UCSD-AML1 (cell line): ENCODE measurements around the gene ATP6V0C.
"Not testable (repeated sequence)": the region's sequence is repeated elsewhere in the genome, so short reads cannot be mapped to it uniquely, and the experiment has no call there.

ENCODE experiments used
- DNase-seq: peaks from one replicate; lab custom pipeline; 2025; ENCODE audit not compliant: unreplicated experiment; lab: John Stamatoyannopoulos, UW

Gene ATP6V0C

GRCh38 chr16:2527071-2527783, 13.5 kb downstream of the ATP6V0C start:
- no peak for DNase-seq

DNA sequence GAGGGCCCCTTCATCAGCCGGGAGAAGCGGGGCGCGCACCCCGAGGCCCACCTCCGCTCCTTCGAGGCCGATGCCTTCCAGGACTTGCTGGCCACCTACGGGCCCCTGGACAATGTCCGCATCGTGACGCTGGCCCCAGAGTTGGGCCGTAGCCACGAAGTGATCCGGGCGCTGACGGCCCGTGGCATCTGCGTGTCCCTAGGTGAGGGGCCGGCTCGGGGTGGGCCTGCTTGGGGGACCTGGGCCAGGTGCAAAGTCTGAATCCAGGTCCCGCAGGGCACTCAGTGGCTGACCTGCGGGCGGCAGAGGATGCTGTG, 14.0 kb downstream of the ATP6V0C start:
- no peak for DNase-seq

DNA sequence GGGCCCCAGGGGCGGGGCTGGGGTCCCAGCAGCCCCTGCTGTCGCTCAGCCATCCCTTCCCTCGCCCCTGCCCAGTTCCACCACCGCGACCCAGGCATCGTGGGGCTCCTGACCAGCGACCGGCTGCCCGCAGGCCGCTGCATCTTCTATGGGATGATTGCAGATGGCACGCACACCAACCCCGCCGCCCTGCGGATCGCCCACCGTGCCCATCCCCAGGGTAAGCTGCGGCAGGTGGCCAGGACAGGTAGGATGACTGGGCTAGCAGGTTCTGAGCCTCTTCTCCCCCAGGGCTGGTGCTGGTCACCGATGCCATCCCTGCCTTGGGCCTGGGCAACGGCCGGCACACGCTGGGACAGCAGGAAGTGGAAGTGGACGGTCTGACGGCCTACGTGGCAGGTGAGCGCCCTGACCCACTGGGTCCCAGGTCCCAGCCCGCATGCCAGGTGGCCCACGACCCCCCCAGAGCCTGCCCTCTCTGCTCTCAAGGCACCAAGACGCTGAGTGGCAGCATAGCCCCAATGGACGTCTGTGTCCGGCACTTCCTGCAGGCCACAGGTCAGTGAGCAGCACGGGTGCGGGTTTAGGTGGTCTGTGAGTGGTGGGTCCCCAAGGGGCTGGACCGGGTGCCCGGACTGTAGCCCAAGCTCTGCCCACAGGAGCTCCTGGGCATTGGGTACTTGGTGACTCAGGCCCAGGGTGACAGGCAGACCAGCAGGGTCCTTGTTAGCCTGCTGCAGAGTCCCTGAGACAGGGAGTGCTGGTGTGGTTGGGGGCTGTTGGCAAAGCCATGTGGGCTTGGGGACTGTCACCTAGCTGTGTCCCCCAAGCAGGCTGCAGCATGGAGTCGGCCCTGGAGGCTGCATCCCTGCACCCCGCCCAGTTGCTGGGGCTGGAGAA, 14.7 kb downstream of the ATP6V0C start:
- DNase-seq: no peak

DNA sequence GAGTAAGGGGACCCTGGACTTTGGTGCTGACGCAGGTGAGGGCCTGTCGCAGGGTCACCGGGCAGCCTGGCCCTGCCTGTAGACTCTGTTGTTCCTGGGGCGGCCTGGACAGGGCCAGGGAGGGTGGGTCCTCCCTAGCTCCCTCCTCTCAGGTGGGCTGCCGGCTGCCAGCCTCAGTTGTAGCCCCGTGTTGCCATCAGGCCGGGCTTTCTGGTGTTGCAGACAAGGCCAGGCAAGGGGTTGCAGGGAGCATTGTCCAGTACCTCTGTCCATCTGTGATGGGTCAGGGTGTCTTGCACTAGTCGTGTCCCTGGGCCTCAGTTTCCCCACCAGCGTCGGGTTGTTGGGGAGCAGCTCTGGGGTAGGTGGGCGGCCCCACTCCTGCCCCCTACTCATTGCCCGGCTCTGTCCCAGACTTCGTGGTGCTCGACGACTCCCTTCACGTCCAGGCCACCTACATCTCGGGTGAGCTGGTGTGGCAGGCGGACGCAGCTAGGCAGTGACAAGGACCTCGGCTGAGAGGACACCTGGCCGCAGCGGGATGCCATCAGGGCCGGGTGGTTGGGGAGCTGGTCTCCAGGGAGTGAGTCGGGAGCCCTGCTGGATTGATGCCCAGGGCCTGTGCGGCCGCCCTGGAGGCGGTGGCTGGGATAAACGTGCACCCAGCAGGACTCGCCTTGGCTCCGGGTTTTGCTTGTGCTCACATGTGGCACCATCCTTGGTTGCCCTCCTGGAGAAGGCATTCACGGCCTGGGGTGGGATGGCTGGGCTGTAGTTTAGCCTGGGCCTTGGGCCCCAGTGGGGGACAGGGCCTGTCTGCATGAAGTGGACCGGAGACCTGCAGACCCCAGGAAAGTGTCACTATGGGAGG, 15.5 kb downstream of the ATP6V0C start:
- DNase-seq: no peak

DNA sequence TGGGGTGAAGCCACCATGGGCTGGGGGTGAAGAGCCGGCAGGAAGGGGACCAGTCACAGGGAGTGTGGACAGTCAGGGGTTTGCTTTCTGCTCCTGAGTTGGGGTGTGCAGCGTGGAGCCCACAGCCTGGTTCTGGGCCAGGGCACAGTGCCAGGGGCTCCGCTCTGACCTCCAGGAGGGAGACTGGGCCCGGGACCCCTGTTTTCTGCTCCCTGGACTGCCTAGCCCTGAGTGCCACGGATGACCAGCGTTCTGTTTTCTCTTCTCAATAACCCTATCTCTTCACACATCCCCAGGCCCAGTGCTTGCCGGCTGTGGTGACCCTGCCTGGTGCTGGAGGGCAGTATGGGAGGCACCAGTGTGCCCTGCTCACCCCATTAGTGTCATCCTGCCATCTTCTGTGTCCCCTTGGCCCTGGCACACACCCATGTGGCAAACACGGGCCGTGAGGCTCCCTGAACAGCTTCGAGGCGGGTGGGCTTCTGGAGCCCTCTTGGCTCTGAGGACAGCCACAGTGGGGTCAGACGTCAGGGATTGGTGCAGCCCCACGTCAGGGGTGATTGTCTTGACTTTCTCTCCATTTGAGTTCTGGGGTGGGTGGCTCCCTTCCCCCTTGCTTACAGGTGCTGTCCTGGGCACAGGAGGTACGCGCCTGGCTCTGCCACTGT, 16.3 kb downstream of the ATP6V0C start:
- DNase-seq: no peak

DNA sequence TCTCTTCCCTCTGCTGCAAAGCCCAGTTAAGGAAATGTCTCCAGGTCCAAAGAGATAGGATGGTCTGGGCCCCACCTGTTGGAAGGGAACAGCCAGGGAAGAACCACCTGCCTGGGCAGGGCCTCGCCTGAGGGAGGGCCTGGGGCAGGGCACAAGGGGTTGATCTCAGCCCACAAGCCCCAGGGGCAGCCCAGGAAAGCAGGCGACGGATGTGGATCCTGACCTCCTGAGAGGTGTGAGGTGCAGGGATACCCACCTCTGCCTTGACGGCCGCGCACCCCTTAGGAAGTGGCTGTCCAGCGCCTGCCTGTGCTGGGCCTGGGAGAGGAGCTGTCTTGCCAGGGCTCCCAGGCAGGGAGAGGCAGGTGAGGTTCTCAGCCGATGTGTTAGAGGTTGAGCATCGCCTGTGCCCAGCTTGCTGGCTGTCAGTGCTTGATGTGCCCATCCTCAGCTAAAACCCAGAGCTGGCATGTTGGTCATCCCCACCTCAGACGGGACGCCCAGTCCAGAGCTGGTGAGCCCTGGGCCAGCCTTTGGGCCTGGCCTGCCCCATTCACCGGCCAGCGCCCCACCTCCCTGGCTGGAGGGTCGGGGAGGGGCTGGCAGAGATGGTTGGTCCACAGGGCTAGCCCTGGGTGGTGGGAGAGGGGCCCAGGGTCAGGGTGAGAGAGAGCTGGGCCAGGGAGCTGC, 17.0 kb downstream of the ATP6V0C start:
- no peak for DNase-seq

GRCh38 chr16:2531371-2531695, 17.6 kb downstream of the ATP6V0C start, which contains the start of gene CEMP1:
TSS of gene CEMP1 (minus strand) at chr16:2531408. CDS start at chr16:2531073, 335 bp downstream.
- DNase-seq: no peak

DNA sequence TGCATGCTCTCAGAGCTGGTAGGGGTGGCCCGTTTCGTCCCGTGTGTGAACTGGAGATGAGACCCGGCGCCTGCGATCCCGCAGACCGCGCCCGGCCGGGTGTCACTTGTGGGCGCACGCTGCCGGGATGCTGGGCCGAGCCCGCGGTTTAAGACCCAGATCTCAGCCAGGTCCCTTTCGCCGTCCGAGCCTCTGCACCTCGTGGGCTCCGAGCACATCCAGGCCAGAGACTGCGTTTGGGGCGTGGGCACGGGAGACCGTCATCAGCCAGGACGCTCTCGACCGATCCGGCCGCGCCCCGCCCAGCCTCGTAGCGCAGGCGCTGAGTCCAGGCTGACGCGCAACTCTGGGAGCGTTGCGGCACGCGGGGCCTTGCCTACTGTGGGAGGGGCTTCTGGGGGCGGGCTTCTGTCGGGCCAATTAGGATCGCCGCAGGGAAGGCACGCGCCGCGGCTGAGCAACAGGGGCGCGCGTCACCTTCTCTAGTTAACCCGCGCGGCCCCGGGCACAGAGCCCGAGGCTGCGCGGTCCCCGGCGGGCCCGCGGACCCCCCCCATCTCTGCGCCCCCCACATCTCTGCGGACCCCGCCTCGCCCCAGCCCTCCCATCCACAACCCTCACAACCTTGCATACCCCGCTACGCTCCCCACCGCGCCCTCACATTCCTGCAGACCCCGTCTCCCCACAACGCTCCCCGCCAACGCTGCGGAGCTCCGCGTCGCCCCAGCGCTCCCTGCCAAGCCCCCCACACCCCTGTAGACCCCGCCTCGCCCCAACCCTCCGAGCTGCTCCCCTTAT, 18.1 kb downstream of the ATP6V0C start:
- DNase-seq: peak; percentile 97

DNA sequence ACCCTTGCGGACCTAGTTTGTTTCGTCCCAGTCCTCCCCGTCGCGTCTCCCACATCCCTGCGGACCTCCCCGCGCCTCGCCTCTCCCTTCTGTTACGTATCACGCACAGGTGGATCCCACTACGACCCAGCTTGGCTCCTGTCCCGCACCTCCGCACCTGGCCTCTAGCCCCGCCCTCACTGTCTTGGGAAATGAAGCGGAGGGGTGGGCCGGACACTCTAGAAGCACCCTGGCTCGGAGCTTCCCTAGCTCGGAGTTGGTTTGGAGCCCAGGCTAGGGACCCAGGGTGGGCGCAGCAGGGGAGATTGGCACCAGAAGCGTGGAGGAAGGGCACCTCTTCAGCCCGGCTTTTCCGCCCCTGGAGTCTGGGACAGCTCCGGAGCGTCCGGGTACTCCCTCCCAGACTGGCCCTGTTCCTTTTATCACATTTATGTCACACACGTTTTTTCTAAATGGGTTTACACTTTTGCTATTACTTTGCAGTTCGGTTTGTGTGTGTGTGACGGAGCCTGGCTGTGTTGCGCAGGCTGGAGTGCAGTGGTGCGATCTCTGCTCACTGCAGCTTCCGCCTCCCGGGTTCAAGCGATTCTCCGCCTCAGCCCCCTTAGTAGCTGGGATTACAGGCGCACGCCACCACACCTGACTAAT, 18.9 kb downstream of the ATP6V0C start:
- DNase-seq: peak; percentile 42

DNA sequence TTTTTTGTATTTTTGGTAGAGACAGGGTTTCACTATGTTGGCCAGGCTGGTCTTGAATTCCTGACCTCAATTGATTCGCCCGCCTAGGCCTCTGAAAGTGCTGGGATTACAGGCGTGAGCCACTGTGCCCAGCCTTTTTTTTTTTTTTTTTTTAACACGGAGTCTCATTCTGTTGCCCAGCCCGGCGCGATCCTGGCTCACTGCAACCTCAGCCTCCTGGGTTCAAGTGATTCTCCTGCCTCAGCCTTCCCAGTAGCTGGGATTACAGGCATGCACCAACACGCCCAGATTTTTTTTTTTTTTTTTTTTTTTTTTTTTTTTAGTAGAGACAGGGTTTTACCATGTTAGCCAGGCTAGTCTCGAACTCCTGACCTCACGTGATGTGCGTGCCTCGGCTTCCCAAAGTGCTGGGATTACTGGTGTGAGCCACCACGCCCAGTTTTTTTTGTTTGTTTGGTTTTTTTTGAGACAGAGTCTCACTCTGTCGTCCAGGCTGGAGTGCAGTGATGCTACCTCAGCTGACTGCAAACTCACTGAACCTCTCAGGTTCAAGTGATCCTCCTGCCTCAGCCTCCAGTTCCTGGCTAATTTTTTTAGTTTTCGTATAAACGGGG, 19.5 kb downstream of the ATP6V0C start:
- not testable (repeated sequence) for DNase-seq

- DNase-seq: no peak
Measured at GRCh38 chr16:2533912-2534311, 20.2 kb downstream of the ATP6V0C start.

DNA sequence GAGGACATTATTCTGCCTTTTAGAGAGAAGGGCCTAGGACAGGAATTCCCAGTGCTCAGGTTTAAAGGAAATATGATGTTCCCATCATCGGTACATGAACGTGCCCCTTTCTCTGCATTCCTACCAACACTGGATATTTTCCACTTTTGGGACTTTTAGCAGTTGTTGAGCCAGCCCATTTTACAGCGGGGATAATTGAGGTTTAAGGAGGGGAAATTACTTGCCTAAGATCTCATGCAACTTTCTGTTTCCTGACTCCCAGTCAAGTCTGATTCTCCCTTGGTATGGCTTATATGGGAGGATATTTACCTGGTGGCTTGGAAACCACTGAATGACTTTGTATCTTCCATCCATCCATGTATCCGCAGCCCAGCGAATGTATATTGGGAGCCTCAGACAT, 20.6 kb downstream of the ATP6V0C start:
- not testable (repeated sequence) for DNase-seq

DNA sequence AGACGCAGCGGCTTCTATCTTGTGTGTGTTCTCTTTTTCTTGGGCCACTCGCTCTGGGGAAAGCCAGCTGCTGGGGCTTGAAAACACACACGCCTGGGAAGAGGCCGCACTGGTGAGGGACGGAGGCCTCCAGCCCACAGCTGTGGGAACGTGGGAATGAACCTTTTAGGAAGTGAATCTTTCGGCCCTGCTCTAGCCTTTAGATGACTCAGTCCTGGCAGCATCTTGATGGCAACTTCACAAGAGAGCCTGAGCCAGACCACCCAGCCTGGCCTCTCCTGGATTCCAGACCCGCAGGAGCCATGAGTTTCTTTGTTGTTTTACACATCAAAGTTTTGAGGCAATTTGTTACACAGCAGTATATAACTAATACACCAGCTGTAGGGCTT, 21.9 kb downstream of the ATP6V0C start:
- DNase-seq: no peak

DNA sequence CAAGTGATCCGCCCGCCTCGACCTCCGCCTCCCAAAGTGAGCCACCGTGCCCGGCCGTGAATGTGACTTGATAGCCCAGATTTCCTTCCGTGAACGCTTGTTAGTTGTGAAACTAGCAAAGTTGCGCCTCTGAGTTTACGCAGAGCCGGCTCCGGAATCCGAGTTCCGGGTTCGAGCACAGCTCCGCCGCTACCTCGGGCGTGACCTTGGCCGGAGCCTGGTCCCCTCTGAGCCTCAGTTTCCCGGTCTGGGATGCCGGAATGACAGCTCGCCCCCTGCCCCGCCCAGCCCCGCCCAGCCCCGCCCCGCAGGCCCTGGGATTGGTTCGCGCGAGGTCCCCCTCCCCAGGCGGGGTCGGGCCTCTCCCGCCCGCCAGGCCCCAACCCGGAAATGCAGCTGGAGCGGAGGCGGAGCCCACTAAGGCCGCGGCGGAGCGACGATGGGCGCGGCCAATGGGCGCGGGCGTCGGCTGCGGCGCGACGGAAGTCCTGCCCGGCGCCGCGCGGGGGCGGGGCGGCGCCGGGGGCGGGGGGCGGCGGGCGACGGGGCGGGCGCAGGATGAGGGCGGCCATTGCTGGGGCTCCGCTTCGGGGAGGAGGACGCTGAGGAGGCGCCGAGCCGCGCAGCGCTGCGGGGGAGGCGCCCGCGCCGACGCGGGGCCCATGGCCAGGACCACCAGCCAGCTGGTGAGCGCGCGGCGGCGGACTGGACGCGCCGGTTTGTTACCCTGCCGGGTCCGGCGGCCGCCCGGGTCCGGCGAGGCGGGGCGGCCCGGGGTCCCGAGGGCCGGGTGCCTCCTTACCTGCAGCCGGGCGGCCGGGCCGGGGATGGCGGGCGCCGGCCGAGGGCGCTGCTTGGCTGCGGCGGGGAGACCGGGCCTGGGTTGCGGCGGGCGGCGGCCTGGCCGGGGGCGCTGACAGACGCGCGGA, 24.0 kb downstream of the ATP6V0C start, which contains the start of gene PDPK1:
PDPK1 (plus strand) TSS at position 571 of the 929 bp plus-strand sequence; CDS start at position 663, 92 bp downstream.
- peak; percentile 96 for DNase-seq

GRCh38 chr16:2539192-2539844, 25.6 kb downstream of the ATP6V0C start:
- DNase-seq: not testable (repeated sequence)

- not testable (repeated sequence) for DNase-seq
Measured at GRCh38 chr16:2539845-2540458, 26.2 kb downstream of the ATP6V0C start.
